C4-2B (cell line): ENCODE measurements around the gene C11orf21.

Experiments
- H3K27ac ChIP-seq: fragments of 450-650 bp; 2 replicates; pipeline ENCODE4 v1.5.1; 2017
- CTCF ChIP-seq: fragments of 450-650 bp; conservative IDR thresholded peaks from 2 replicates; pipeline ENCODE4 v1.5.1; 2017; ENCODE audit warnings: mild to moderate bottlenecking
- ZFX ChIP-seq: fragments of 450-650 bp; IDR thresholded peaks from 2 replicates; pipeline ENCODE4 v1.6.1; 2017

The C11orf21 gene

GRCh38 chr11:2297623-2298030 is 4.1 kb downstream of the C11orf21 start:
- no peak overlapping the region for H3K27ac ChIP-seq
- TF ChIP-seq CTCF = no peak
- no peak for TF ChIP-seq ZFX

- no peak overlapping the region for H3K27ac ChIP-seq
- TF ChIP-seq CTCF (no peak), ZFX (no peak)
Observed at GRCh38 chr11:2296913-2297622, 4.7 kb downstream of the C11orf21 start.

- TF ChIP-seq ZFX (no peak), CTCF (no peak)
- no peak overlapping the region for H3K27ac ChIP-seq
Observed at GRCh38 chr11:2295971-2296912, 5.5 kb downstream of the C11orf21 start.

- TF ChIP-seq ZFX (no peak), CTCF (no peak)
- no peak overlapping the region for H3K27ac ChIP-seq
Observed at GRCh38 chr11:2294926-2295290, 6.8 kb downstream of the C11orf21 start.

GRCh38 chr11:2293984-2294925 is 7.5 kb downstream of the C11orf21 start:
- TF ChIP-seq CTCF (no peak), ZFX (no peak)

GRCh38 chr11:2293531-2293971 is 8.2 kb downstream of the C11orf21 start:
- H3K27ac ChIP-seq = no peak overlapping the region
- TF ChIP-seq ZFX (no peak), CTCF (no peak)

More at GRCh38 chr11:2293984-2294925, 7.5 kb downstream of the C11orf21 start:
- no peak overlapping the region for H3K27ac ChIP-seq
